Caco-2 (cell line): ENCODE data around the gene LRRK1. TPM values are rescaled to one million over a fixed set of nuclear protein-coding genes. Genes with fewer than 3 reads are reported as not detected.

Experiments used
- BruUV-seq: library from RNA; stranded (reverse); fragments of 400-500 nt; replicated peaks from 2 replicates; lab custom pipeline; 2021; lab: Mats Ljungman, UMichigan
- CTCF ChIA-PET: fragments of 300-600 bp; sonication (Branson Sonifier 250); formaldehyde crosslinking; loops from one replicate; lab custom pipeline; 2022; ENCODE audit warnings: antibody characterized with exemption; lab: Charles Lee
- POLR2A ChIA-PET: fragments of 300-600 bp; sonication (Branson Sonifier 250); formaldehyde crosslinking; loops from one replicate; lab custom pipeline; 2022; ENCODE audit warnings: antibody characterized with exemption; lab: Charles Lee
- DNase-seq, 2 experiments: peaks; one replicate each; pipeline versions ENCODE4 v3.0.0 to v3.0.0-alpha.2; 2020 to 2022
- H3K27me3 ChIP-seq: replicated peaks from 2 replicates; pipeline ENCODE4 v1.6.0; 2011; ENCODE audit warnings: low read length; ENCODE audit not compliant: control insufficient read depth, insufficient read depth
- H3K36me3 ChIP-seq: 2 replicates; pipeline ENCODE4 v1.5.1; 2011; ENCODE audit warnings: low read length; ENCODE audit not compliant: control insufficient read depth, insufficient read depth
- H3K4me1 ChIP-seq: fragments of 250-450 bp; sonication (Bioruptor Pico); 2 replicates; pipeline ENCODE4 v1.5.1; 2020; ENCODE audit warnings: mild to moderate bottlenecking
- H3K4me3 ChIP-seq: 2 replicates; pipeline ENCODE4 v1.5.1; 2011; ENCODE audit warnings: low read depth, mild to moderate bottlenecking, control low read depth, low read length
- H3K9me3 ChIP-seq: fragments of 250-450 bp; sonication (Bioruptor Pico); 2 replicates; pipeline ENCODE4 v1.5.1; 2020; ENCODE audit warnings: mild to moderate bottlenecking, moderate library complexity
- H3K27ac Mint-ChIP-seq: one replicate; pipeline ENCODE4 v1.8.0; 2022; ENCODE audit warnings: mixed read lengths; ENCODE audit not compliant: unreplicated experiment
- H3K27me3 Mint-ChIP-seq: one replicate; pipeline ENCODE4 v1.8.0; 2022; ENCODE audit warnings: mixed read lengths; ENCODE audit not compliant: insufficient read depth, unreplicated experiment
- H3K36me3 Mint-ChIP-seq: one replicate; pipeline ENCODE4 v1.8.0; 2022; ENCODE audit warnings: mild to moderate bottlenecking, mixed read lengths; ENCODE audit not compliant: insufficient read depth, unreplicated experiment
- H3K4me1 Mint-ChIP-seq: one replicate; pipeline ENCODE4 v1.8.0; 2022; ENCODE audit warnings: low read depth, mixed read lengths; ENCODE audit not compliant: unreplicated experiment
- H3K4me3 Mint-ChIP-seq: one replicate; pipeline ENCODE4 v1.8.0; 2022; ENCODE audit warnings: mild to moderate bottlenecking, moderate library complexity, mixed read lengths; ENCODE audit not compliant: unreplicated experiment
- H3K9me3 Mint-ChIP-seq: one replicate; pipeline ENCODE4 v1.8.0; 2022; ENCODE audit warnings: mixed read lengths; ENCODE audit not compliant: unreplicated experiment
- intact Hi-C: fragments of 100-400 bp; cut with micrococcal nuclease; formaldehyde crosslinking; loops from one replicate; pipeline ENCODE4 v1.10.0; 2022; ENCODE audit not compliant: unreplicated experiment
- total RNA-seq: library from RNA; stranded (reverse); gene quantifications from 2 replicates; pipeline ENCODE4 v1.2.3, GENCODE V29; 2022
- TF ChIP-seq, protein P1 (sequence below), 2 experiments: fragments of 200-600 bp in 1 of 2; IDR thresholded peaks; 1 replicate in 1 of 2; 2 replicates in 1 of 2; pipeline versions ENCODE4 v1.5.1 to v1.8.0; 2011 to 2022; ENCODE audit warnings: antibody characterized with exemption in 1 of 2, control low read depth in 1 of 2, inconsistent platforms in 1 of 2, low read depth in 1 of 2, low read length in 1 of 2, mild to moderate bottlenecking in 1 of 2, moderate library complexity in 1 of 2; ENCODE audit not compliant: insufficient read depth in 1 of 2, severe bottlenecking in 1 of 2, unreplicated experiment in 1 of 2

LRRK1 gene
- total RNA-seq, 1 experiment from 2014 or later, result 12.0 TPM

DNA sequence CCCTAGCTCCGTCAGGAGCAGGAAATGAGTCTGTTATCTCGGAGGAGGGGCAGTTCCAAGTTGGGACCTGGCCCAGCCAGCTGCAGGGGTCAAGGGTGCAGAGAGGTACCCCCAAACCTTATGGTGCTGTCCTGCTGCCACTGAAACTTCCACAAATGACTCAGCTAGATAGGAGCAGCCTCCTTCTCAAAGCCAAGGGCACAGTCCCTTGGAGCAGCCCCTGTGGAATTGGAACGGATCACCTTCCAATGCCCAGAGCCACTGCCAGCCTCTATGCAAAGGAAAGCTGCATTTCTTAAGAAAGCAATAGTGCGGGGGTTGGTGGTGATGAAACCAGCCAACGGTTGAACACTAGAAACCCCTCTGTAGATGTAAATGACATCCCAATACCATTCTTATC, 19.6 kb upstream of the LRRK1 start:
- no peaks in the 10 kb centered on the region for H3K36me3 Mint-ChIP-seq
- H3K27me3 ChIP-seq, result no peaks in the 10 kb centered on the region
- no peaks in the 10 kb centered on the region for H3K9me3 Mint-ChIP-seq
- TF ChIP-seq, protein P1, sequence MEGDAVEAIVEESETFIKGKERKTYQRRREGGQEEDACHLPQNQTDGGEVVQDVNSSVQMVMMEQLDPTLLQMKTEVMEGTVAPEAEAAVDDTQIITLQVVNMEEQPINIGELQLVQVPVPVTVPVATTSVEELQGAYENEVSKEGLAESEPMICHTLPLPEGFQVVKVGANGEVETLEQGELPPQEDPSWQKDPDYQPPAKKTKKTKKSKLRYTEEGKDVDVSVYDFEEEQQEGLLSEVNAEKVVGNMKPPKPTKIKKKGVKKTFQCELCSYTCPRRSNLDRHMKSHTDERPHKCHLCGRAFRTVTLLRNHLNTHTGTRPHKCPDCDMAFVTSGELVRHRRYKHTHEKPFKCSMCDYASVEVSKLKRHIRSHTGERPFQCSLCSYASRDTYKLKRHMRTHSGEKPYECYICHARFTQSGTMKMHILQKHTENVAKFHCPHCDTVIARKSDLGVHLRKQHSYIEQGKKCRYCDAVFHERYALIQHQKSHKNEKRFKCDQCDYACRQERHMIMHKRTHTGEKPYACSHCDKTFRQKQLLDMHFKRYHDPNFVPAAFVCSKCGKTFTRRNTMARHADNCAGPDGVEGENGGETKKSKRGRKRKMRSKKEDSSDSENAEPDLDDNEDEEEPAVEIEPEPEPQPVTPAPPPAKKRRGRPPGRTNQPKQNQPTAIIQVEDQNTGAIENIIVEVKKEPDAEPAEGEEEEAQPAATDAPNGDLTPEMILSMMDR (IDR thresholded peaks at IDR 0.05; ENCODE audit: insufficient read depth in 1 of 2, low read depth in 1 of 2, low read length in 1 of 2, severe bottlenecking in 1 of 2, unreplicated experiment in 1 of 2), result no peak
- ChIA-PET POLR2A (no interaction called here), CTCF (no interaction called here)
- H3K27me3 Mint-ChIP-seq, result no peaks in the 10 kb centered on the region
- no peak overlapping the region for H3K4me3 ChIP-seq
- H3K36me3 ChIP-seq, result no peaks in the 10 kb centered on the region
- H3K4me1 Mint-ChIP-seq, result peaks cover 5% of the 10 kb centered on the region
- no peak overlapping the region for H3K4me3 Mint-ChIP-seq
- no peak for DNase-seq
- no peak overlapping the region for H3K27ac Mint-ChIP-seq
- peaks cover 25% of the 10 kb centered on the region for H3K4me1 ChIP-seq
- intact Hi-C loops, result no loop called here
- no TSS peak for BruUV-seq
- no peaks in the 10 kb centered on the region for H3K9me3 ChIP-seq

DNA sequence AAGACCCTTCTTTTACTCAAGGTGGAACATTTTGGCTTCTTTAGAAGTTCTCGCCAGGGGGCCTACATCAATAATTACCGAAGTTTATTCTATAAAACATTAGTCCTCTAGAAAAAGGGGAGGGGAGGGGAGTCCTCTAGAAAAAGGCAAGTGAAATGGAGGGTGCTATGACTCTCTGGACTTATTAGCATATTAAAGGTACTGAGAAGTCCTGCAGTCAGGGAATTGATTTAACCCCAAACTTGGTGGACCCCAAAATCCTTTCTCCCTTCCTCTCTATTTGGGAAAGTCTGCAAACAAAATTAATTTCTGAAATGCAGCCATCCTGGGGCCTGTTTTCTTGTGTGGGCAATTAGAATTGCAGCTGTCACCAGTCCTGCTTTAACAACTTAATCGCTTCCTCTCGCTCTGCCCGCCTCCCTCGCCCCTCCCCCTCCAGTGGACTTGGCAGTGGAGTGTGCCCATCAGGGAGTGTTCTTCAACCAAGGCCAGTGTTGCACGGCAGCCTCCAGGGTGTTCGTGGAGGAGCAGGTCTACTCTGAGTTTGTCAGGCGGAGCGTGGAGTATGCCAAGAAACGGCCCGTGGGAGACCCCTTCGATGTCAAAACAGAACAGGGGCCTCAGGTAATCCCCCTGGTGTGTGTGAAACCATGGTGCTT, 18.9 kb upstream of the LRRK1 start:
- DNase-seq, result no peak
- H3K27me3 Mint-ChIP-seq, result no peaks in the 10 kb centered on the region
- TF ChIP-seq, protein P1 (IDR thresholded peaks at IDR 0.05; ENCODE audit: insufficient read depth in 1 of 2, low read depth in 1 of 2, low read length in 1 of 2, severe bottlenecking in 1 of 2, unreplicated experiment in 1 of 2), result no peak
- no peak overlapping the region for H3K27ac Mint-ChIP-seq
- POLR2A ChIA-PET, result no interaction called here
- CTCF ChIA-PET, result no interaction called here
- no peaks in the 10 kb centered on the region for H3K27me3 ChIP-seq
- peaks cover 5% of the 10 kb centered on the region for H3K4me1 Mint-ChIP-seq
- no peaks in the 10 kb centered on the region for H3K36me3 Mint-ChIP-seq
- no peak overlapping the region for H3K4me3 ChIP-seq
- peaks cover 25% of the 10 kb centered on the region for H3K4me1 ChIP-seq
- intact Hi-C loops, result no loop called here
- H3K36me3 ChIP-seq, result no peaks in the 10 kb centered on the region
- no peaks in the 10 kb centered on the region for H3K9me3 Mint-ChIP-seq
- H3K9me3 ChIP-seq, result no peaks in the 10 kb centered on the region
- BruUV-seq, result no TSS peak
- no peak overlapping the region for H3K4me3 Mint-ChIP-seq

DNA sequence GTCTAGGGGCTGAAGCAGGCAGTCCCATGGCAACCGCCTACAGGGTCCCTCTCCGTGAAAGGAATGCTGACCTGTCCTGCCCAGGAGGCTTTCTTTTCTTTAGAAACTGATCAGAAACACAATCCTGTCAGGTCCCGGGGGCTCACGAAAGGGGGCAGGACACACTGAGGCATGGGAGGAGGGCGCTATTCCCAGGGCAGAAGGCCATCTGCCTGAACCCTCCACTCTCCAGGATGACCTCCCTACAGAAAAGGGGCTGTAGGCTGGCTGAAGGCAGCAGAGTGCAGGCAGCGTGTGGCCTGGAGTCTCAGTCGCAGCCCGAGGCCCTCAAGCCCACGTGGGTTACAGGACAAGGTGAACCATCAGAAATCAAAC, 18.4 kb upstream of the LRRK1 start:
- ChIA-PET CTCF (no interaction called here), POLR2A (no interaction called here)
- Histone ChIP-seq H3K27me3 (no peaks in the 10 kb centered on the region), H3K9me3 (no peaks in the 10 kb centered on the region), H3K4me1 (peaks cover 21% of the 10 kb centered on the region), H3K36me3 (no peaks in the 10 kb centered on the region), H3K4me3 (no peak overlapping the region)
- BruUV-seq, result no TSS peak
- intact Hi-C loops, result no loop called here
- Mint-ChIP-seq H3K9me3 (no peaks in the 10 kb centered on the region), H3K27ac (no peak overlapping the region), H3K27me3 (no peaks in the 10 kb centered on the region), H3K4me3 (no peak overlapping the region), H3K36me3 (no peaks in the 10 kb centered on the region), H3K4me1 (peaks cover 5% of the 10 kb centered on the region)
- TF ChIP-seq, protein P1 (IDR thresholded peaks at IDR 0.05; ENCODE audit: insufficient read depth in 1 of 2, low read depth in 1 of 2, low read length in 1 of 2, severe bottlenecking in 1 of 2, unreplicated experiment in 1 of 2), result no peak
- no peak for DNase-seq
